ENCODE results near the gene LPCAT2.

- TF ChIP-seq, protein P1, sequence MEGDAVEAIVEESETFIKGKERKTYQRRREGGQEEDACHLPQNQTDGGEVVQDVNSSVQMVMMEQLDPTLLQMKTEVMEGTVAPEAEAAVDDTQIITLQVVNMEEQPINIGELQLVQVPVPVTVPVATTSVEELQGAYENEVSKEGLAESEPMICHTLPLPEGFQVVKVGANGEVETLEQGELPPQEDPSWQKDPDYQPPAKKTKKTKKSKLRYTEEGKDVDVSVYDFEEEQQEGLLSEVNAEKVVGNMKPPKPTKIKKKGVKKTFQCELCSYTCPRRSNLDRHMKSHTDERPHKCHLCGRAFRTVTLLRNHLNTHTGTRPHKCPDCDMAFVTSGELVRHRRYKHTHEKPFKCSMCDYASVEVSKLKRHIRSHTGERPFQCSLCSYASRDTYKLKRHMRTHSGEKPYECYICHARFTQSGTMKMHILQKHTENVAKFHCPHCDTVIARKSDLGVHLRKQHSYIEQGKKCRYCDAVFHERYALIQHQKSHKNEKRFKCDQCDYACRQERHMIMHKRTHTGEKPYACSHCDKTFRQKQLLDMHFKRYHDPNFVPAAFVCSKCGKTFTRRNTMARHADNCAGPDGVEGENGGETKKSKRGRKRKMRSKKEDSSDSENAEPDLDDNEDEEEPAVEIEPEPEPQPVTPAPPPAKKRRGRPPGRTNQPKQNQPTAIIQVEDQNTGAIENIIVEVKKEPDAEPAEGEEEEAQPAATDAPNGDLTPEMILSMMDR (conservative IDR thresholded peaks at IDR 0.05; ENCODE audit: low read length): no peak
- no peak for TF ChIP-seq EZH2phosphoT487 (IDR thresholded peaks at IDR 0.05; ENCODE audit: borderline replicate concordance, low read depth, low read length)
Observed at GRCh38 chr16:55532227-55532626, 23.4 kb downstream of the LPCAT2 start.

Data from OCI-LY7 (cell line).